H1 (cell line): ENCODE data around the gene ZNF175. TPM values are rescaled to one million over a fixed set of nuclear protein-coding genes. Genes with fewer than 3 reads are reported as not detected.

ENCODE experiments used
- RXRA ChIP-seq: IDR thresholded peaks from 2 replicates; pipeline ENCODE4 v1.6.1; 2011; ENCODE audit warnings: low read depth, mild to moderate bottlenecking, low read length, moderate library complexity; ENCODE audit not compliant: insufficient read depth
- SIRT6 ChIP-seq: IDR thresholded peaks from one replicate; pipeline ENCODE4 v1.7.1; 2012; ENCODE audit warnings: low read length, inconsistent platforms
- TCF12 ChIP-seq: IDR thresholded peaks from 2 replicates; pipeline ENCODE4 v1.6.1; 2011; ENCODE audit warnings: low read depth, mild to moderate bottlenecking, low read length
- TEAD4 ChIP-seq: IDR thresholded peaks from 2 replicates; pipeline ENCODE4 v1.6.1; 2012; ENCODE audit warnings: low read depth, low read length, inconsistent platforms, mixed read lengths
- polyA plus RNA-seq, 7 experiments: library from polyadenylated mRNA; depleted of rRNA in 3 of 7; stranded (reverse) in 5 of 7; unstranded in 2 of 7; fragments of >200 nt in 5 of 7; fragments of 200-250 nt in 2 of 7; gene quantifications; 1 replicate in 5 of 7; 2 replicates in 1 of 7; 4 replicates in 1 of 7; pipeline versions ENCODE4 v1.2.1 to v1.2.3, GENCODE V29; 2011 to 2013; ENCODE audit warnings: missing spikeins in 2 of 7, mixed read lengths in 2 of 7
- total RNA-seq: library from RNA; stranded (reverse); fragmentation: NEBNext Ultra II Directional; extraction: Animal tissue kit (Norgen Biotek cat#: 25700); gene quantifications from 2 replicates; pipeline ENCODE4 v1.2.1, GENCODE V29; 2021

ZNF175 gene
- total and polyA plus RNA-seq, 2 of the 8 experiments (the other 6 are each of a cell fraction or from before 2014, with no cell fraction given) = 1.7 to 11.1 TPM

DNA sequence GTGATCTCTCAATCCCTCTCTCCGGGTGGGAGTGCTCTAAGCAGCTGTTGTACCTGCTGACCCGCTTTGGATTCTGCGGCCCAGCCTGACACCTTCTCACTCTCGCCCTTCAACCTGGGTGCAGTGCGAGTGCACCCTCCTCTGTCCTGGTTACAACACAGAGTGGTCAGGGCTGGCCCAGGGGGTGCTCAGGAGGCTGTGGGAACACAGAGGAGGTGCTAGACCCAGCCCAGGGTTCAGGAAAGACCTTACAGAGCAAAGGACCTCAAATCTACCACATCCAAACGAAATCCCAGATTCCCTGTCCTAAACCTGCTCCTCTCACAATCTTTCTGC is 23.7 kb downstream of the ZNF175 start (continued):
- no peak for TF ChIP-seq TEAD4
- no peak for TF ChIP-seq SIRT6
- no peak for TF ChIP-seq TCF12
- no peak for TF ChIP-seq RXRA
